GM12878 (cell line): Measurements from ENCODE around the gene BTG2. TPM values are rescaled to one million over a fixed set of nuclear protein-coding genes. Genes with fewer than 3 reads are reported as not detected.

Experiments used
- CTCF ChIP-seq, 3 experiments: IDR thresholded peaks in 2 of 3; conservative IDR thresholded peaks in 1 of 3; 2 replicates each; pipeline ENCODE4 v1.5.1; 2011; ENCODE audit warnings: low read depth in 3 of 3, low read length in 3 of 3, mild to moderate bottlenecking in 3 of 3, control low read depth in 2 of 3, moderate library complexity in 2 of 3, inconsistent platforms in 1 of 3, mixed read lengths in 1 of 3; ENCODE audit not compliant: control insufficient read depth in 2 of 3, insufficient read depth in 1 of 3; ENCODE audit errors: extremely low read depth in 1 of 3
- EP300 ChIP-seq, 2 experiments: fragments of 150-350 bp in 1 of 2; IDR thresholded peaks; 2 replicates each; pipeline ENCODE4 v1.6.1; 2011 to 2012; ENCODE audit warnings: low read depth in 2 of 2, low read length in 2 of 2, borderline replicate concordance in 1 of 2, improper control_type of control experiment in 1 of 2, inconsistent platforms in 1 of 2; ENCODE audit not compliant: control insufficient read depth in 1 of 2
- FOXK2 ChIP-seq: fragments of 450-650 bp; IDR thresholded peaks from 2 replicates; pipeline ENCODE4 v1.6.1; 2017; ENCODE audit warnings: mild to moderate bottlenecking, moderate library complexity
- IRF5 ChIP-seq: fragments of 450-650 bp; IDR thresholded peaks from 2 replicates; pipeline ENCODE4 v1.6.1; 2017; ENCODE audit warnings: borderline replicate concordance
- MEF2A ChIP-seq: IDR thresholded peaks from 2 replicates; pipeline ENCODE4 v1.6.1; 2011; ENCODE audit warnings: low read depth, mild to moderate bottlenecking, low read length, moderate library complexity; ENCODE audit not compliant: insufficient read depth
- MTA2 ChIP-seq: fragments of 450-650 bp; IDR thresholded peaks from 2 replicates; pipeline ENCODE4 v1.6.1; 2016; ENCODE audit warnings: low read depth, mild to moderate bottlenecking, moderate library complexity
- NFYB ChIP-seq: IDR thresholded peaks from 2 replicates; pipeline ENCODE4 v1.6.1; 2011; ENCODE audit warnings: low read depth, mild to moderate bottlenecking, low read length, improper control_type of control experiment, moderate library complexity; ENCODE audit not compliant: insufficient read depth
- NR2C2 ChIP-seq: IDR thresholded peaks from 2 replicates; pipeline ENCODE4 v1.6.1; 2011; ENCODE audit warnings: borderline replicate concordance, low read depth; ENCODE audit not compliant: control insufficient read depth, insufficient read length
- PBX3 ChIP-seq: IDR thresholded peaks from 2 replicates; pipeline ENCODE4 v1.6.1; 2011; ENCODE audit warnings: mild to moderate bottlenecking, low read depth, low read length, moderate library complexity; ENCODE audit not compliant: insufficient replicate concordance
- PRDM15 ChIP-seq: fragments of 450-650 bp; formaldehyde crosslinking; IDR thresholded peaks from 2 replicates; pipeline ENCODE4 v1.4.0; 2020; ENCODE audit warnings: mild to moderate bottlenecking, moderate library complexity
- SIX5 ChIP-seq: IDR thresholded peaks from 2 replicates; pipeline ENCODE4 v1.6.1; 2011; ENCODE audit warnings: mild to moderate bottlenecking, low read depth, low read length, moderate library complexity; ENCODE audit not compliant: severe bottlenecking
- SP1 ChIP-seq: IDR thresholded peaks from one replicate; pipeline ENCODE4 v1.6.1; 2011; ENCODE audit warnings: low read depth, low read length
- TARDBP ChIP-seq: IDR thresholded peaks from 2 replicates; pipeline ENCODE4 v1.6.1; 2016; ENCODE audit warnings: borderline replicate concordance
- ZNF207 ChIP-seq: fragments of 450-650 bp; IDR thresholded peaks from 2 replicates; pipeline ENCODE4 v1.6.1; 2014; ENCODE audit warnings: antibody characterized with exemption, mild to moderate bottlenecking, borderline replicate concordance
- ZNF274 ChIP-seq: IDR thresholded peaks from one replicate; pipeline ENCODE4 v1.8.0; 2011; ENCODE audit not compliant: insufficient read length, insufficient read depth
- polyA plus RNA-seq, 11 experiments: library from polyadenylated mRNA; depleted of rRNA in 4 of 11; unstranded in 6 of 11; stranded (reverse) in 5 of 11; fragments of >200 nt; fragmentation: Nextera tagmentation in 4 of 11; fragmentation: Illumina TruSeq in 1 of 11; extraction: Ambion mirVana in 4 of 11; extraction: Trizol in 1 of 11; gene quantifications; 1 replicate in 1 of 11; 2 replicates in 10 of 11; pipeline versions ENCODE4 v1.2.1 to v1.2.3, GENCODE V29; 2011 to 2016; ENCODE audit warnings: inconsistent platforms in 2 of 11, missing spikeins in 2 of 11, low read depth in 1 of 11
- total RNA-seq, 4 experiments: library from RNA; depleted of rRNA in 3 of 4; stranded (reverse); fragments of >200 nt in 3 of 4; fragmentation: Illumina TruSeq in 1 of 4; extraction: Trizol in 1 of 4; gene quantifications; 2 replicates each; pipeline versions ENCODE4 v1.2.1 to v1.2.3, GENCODE V29; 2013 to 2021
- TF ChIP-seq, protein P1 (sequence below): IDR thresholded peaks from 2 replicates; pipeline ENCODE4 v1.6.1; 2012; ENCODE audit warnings: mild to moderate bottlenecking, low read depth, low read length

BTG2 gene
- total and polyA plus RNA-seq, 10 of the 15 experiments (the other 5 are each of a cell fraction or from before 2014, with no cell fraction given) = 23.3 to 160 (median 98.1) TPM

- TF ChIP-seq CTCF (IDR thresholded peaks at IDR 0.05 in 2 of 3, conservative IDR thresholded peaks at IDR 0.05 in 1 of 3; ENCODE audit: control insufficient read depth in 2 of 3, extremely low read depth in 1 of 3, insufficient read depth in 1 of 3, low read depth in 3 of 3, low read length in 3 of 3) (peak; percentile 24 to 71 (median 39); a peak in 4 of 6 replicates), FOXK2 (no peak), IRF5 (no peak), TARDBP (no peak), SP1 (no peak), MTA2 (peak; percentile 32; the same call in 1 of the 2 replicates), ZNF207 (no peak), SIX5 (no peak), PRDM15 (CRISPR knock-in tag) (no peak), ZNF274 (no peak), NR2C2 (no peak), EP300 (IDR thresholded peaks at IDR 0.05; ENCODE audit: borderline replicate concordance in 1 of 2, control insufficient read depth in 1 of 2, low read depth in 2 of 2, low read length in 2 of 2) (no peak), NFYB (no peak), PBX3 (no peak), MEF2A (no peak)
- TF ChIP-seq, protein P1, sequence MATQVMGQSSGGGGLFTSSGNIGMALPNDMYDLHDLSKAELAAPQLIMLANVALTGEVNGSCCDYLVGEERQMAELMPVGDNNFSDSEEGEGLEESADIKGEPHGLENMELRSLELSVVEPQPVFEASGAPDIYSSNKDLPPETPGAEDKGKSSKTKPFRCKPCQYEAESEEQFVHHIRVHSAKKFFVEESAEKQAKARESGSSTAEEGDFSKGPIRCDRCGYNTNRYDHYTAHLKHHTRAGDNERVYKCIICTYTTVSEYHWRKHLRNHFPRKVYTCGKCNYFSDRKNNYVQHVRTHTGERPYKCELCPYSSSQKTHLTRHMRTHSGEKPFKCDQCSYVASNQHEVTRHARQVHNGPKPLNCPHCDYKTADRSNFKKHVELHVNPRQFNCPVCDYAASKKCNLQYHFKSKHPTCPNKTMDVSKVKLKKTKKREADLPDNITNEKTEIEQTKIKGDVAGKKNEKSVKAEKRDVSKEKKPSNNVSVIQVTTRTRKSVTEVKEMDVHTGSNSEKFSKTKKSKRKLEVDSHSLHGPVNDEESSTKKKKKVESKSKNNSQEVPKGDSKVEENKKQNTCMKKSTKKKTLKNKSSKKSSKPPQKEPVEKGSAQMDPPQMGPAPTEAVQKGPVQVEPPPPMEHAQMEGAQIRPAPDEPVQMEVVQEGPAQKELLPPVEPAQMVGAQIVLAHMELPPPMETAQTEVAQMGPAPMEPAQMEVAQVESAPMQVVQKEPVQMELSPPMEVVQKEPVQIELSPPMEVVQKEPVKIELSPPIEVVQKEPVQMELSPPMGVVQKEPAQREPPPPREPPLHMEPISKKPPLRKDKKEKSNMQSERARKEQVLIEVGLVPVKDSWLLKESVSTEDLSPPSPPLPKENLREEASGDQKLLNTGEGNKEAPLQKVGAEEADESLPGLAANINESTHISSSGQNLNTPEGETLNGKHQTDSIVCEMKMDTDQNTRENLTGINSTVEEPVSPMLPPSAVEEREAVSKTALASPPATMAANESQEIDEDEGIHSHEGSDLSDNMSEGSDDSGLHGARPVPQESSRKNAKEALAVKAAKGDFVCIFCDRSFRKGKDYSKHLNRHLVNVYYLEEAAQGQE = no peak
Observed at GRCh38 chr1:203327684-203328457, 22.6 kb downstream of the BTG2 start (continued).
